A375 (cell line): ENCODE measurements around the gene SEMA4D. TPM values are rescaled to one million over a fixed set of nuclear protein-coding genes. Genes with fewer than 3 reads are reported as not detected.

Source experiments
- small RNA-seq: library from RNA; depleted of rRNA; stranded (forward); fragments of <200 nt; gene quantifications from one replicate; pipeline ENCODE3, GENCODE V24; 2014
- total RNA-seq: library from RNA; depleted of rRNA; stranded (reverse); fragments of >200 nt; shearing (Covaris generic); gene quantifications from 2 replicates; pipeline ENCODE4 v1.2.3, GENCODE V29; 2014; rRNA removed

The SEMA4D gene
- total RNA-seq = 6.4 and 6.5 TPM in 2 replicates

GRCh38 chr9:89497978-89498851 is at the start of gene SEMA4D:
SEMA4D (minus strand) TSS chr9:89498113; CDS start chr9:89405456, 92,657 bp downstream.

GRCh38 chr9:89318123-89319014 is 179.5 kb downstream of the SEMA4D start, which contains the start of gene SECISBP2:
SECISBP2 (plus strand) TSS chr9:89318500; CDS start chr9:89318577, 77 bp downstream.

Small RNA genes lying within 50 kb of the gene (small RNA-seq; reads per million reads assigned to genes)
- not detected for gene MIR3153

Other genes starting within 250 kb of the SEMA4D start
- 146 and 148 TPM in 2 replicates for gene CKS2, start 186.9 kb downstream of the SEMA4D start, total RNA-seq
- 40.5 and 44.9 TPM in 2 replicates for gene SECISBP2, start 179.6 kb downstream of the SEMA4D start, total RNA-seq
- 0.32 TPM in 1 of 2 replicates, not detected in the other for gene GADD45G, start 106.9 kb upstream of the SEMA4D start, total RNA-seq